ENCODE results near the gene FBXO30.

Gene FBXO30

DNA sequence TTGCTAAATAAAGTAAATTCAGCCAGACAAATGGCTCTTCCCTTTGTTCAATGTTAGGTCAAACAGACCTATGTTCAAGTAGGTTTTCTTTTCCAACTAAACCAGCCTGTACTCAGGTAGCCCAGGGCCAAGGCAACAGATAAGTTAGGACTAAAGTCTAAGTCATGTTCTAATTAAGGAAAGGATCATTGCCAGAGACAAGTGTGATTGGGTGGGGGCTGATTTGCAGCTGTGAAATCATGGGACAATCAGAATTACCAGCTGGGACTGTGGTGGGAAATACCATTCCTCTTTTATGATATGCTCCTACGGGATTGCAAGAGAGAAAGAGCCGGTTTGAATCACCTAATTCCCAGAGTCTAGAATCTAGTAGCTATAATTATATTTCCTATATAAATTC lies 4.2 kb upstream of the FBXO30 start:
- DNase-seq, result no peak

GRCh38 chr6:145816392-145816791 lies 1.8 kb upstream of the FBXO30 start:
- no peak for DNase-seq

- peak; percentile 3 for DNase-seq
These were observed 997 bp upstream of the FBXO30 start for GRCh38 chr6:145815309-145816274.

GRCh38 chr6:145814035-145814500 lies 527 bp downstream of the FBXO30 start:
- peak; percentile 19 for DNase-seq

DNA sequence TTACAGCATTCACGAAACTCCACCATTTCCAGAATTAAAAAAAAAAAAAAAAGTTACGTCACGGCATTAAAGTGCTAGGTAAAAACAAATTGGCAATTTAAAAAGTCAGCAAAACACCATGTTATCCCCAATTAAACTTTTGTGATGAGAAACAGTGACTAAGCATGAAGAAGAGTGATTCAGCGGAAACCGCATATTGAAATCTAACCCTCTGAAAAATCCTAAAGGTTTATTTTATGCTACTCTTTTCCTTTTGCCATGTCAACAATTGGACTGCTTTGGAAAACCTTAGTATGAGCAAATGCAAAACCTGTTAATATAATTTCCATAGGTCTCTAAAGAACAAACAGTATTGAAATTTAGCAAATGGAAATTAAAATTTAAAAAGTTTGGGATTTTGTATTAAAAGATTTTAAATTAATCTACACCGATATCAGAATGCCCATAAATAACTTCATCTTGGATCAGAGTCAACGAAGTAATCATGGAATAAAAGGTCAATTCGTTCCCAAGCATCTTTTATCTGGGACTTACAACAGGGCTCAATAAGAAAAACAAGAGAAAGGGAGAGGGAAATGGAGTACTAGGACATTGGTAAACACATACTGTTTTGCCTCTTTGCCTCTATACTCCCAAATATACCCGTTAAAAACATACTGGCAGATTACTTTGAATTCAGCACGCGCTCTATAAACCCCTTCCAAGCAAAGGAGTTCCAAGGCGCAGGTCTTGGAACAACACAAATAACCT lies 1.1 kb downstream of the FBXO30 start:
- no peak for DNase-seq

- no peak for DNase-seq
These were observed 2.9 kb downstream of the FBXO30 start for GRCh38 chr6:145811741-145812140.

DNA sequence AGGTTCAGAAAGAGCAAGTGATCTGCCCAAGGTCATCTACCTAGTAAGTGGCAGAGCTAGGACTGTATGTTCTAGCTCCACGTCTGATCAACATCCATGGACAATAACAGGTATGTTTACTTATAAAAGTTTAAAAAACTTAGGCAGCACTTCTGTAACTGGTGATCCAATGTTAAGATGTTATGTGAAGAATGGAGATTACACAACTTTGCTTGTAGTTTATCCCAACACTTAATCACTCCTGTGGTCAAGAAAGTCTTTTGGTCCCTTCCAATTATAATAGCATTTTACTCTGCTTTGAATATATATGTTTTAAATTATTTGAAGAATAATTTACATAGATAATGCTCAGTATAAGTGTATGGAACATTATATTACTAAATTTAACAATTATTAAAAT lies 4.8 kb downstream of the FBXO30 start:
- no peak for DNase-seq

DNA sequence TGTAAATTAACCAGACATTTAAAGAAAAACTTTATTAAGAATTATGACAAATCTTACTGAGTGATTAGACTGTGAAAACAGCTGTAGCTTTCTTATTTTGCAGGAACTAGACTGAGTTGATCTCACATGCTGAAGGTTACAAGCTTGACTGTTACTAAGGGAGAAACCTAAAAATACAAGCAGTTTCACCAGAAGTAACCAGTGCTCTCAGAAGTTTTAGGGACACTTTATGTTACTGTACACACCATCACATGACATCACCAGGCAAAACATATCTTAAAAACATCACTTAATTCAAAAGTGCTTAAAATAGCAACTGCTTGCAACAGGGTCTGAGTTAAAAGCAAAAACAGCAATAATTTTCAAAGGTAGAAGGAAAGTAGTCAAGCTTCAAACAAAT lies 5.4 kb downstream of the FBXO30 start:
- DNase-seq, result no peak

DNA sequence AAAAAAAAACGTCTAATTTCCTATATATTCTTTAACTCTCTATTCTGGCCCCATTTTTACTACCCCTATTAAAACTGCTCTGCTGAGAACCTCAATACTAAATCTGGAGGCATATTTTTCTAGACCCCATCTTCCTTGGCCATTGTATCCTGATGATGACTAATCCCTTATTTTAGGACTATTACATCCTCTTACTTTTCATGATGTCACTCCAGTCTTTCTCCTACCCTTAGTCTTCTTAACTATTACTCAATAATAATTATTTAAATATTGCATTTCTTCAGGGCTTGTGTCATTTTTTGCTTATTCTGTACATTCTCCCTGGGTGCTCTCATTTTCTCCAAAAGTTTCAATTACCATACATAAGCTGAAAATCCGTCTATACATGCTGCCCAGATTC lies 6.4 kb downstream of the FBXO30 start:
- no peak for DNase-seq

GRCh38 chr6:145802141-145802540 lies 12.5 kb downstream of the FBXO30 start:
- DNase-seq, result no peak

GRCh38 chr6:145801021-145801420 lies 13.6 kb downstream of the FBXO30 start:
- no peak for DNase-seq

DNA sequence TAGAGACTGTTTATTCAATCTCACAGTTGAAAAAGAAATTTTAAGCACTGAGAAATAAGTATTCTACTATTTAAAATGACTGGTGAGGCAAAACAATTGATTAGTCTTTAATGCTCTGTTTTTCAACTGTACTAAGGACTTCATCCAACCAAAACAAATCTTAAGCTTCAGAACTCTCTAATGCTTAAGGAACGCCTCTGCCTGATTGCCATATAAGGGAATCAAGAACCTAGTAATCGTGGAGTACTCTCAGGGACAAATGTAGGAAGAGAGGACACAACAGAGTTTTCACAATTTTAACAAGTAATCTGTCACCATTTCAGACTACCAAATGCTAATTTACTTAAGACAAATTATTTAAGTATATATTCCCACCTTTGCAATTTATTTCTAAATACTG lies 16.1 kb downstream of the FBXO30 start:
- no peak for DNase-seq

DNA sequence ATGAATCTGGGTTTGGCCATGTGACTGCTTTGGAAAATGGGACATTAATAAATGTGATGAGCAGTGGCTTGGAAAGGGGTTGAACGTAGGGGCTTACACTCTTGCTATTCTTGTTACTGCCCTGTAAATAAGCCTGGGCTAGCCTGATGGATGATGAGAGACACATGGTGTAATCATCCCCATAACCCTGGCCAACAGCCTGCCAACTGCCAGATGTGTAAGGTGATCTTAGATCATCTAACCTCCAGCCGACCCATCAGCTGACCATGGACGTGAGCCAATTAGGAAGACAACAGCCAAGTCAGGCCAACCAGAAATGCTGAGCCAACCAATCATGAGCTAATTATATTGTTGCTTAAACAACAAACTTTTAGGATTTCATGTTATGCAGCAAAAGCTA lies 25.2 kb downstream of the FBXO30 start:
- DNase-seq, result no peak

GRCh38 chr6:145787688-145788087 lies 26.9 kb downstream of the FBXO30 start:
- no peak for DNase-seq

GRCh38 chr6:145784683-145785082 lies 29.9 kb downstream of the FBXO30 start:
- DNase-seq, result no peak

DNA sequence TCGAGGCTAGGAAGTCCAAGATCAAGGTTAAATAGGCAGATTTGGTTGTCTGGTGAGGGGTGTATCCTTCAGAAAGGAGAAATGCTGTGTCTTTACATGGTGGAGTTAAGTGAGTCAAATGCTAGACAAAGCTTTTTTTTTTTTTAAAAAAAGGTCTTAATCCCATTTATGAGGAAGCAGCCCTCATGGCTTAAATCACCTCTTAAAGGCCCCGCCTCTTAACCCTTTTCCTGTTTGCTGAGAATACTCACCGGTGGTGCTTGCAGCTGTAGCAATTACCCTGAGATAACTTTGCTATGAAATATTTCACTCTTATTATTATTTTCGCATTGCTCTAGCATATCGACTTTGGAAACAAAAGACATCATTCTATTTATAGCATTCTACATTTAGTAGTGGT lies 30.8 kb downstream of the FBXO30 start:
- no peak for DNase-seq

DNA sequence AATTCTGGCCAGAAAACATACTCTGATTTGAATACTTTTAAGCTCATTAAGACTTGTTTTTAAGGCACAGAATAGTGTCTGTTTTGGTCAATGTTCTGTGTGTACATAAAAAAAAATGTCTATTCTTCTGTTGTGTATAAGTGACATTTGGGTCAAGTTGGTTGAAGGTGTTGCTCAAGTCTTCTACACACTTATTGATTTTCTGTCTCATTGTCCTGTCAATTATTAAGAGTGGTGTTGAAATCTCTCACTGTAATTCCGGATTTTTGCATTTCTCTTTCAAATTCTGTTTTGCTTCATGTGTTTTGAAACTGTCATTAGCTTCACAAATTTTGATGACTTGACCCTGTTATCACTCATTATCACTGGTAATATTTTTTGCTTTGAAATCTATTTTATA lies 41.7 kb downstream of the FBXO30 start:
- DNase-seq, result no peak

GRCh38 chr6:145765449-145765848 lies 49.1 kb downstream of the FBXO30 start:
- DNase-seq, result no peak

GRCh38 chr6:145763742-145764141 lies 50.9 kb downstream of the FBXO30 start:
- DNase-seq, result no peak

DNA sequence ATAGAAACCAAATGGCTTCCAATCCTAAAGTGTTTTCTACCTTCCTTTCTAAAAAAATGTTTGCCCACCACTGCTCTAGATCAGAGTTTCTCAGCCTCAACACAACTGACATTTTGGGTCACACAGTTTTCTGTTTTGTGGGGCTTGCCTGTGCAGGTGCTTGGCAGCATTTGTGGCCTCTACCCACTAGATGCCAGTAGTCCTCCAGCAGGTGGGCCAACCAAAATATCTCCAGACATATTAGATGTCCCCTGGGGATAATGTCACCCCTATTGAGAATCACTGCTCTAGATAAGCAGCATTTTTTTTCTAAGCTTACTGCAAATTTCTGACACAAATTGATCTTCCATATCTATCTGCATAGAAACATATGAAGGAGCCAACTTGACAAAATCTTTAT lies 53.0 kb downstream of the FBXO30 start:
- DNase-seq, result no peak

GRCh38 chr6:145758113-145758512 lies 56.5 kb downstream of the FBXO30 start:
- DNase-seq, result no peak

DNA sequence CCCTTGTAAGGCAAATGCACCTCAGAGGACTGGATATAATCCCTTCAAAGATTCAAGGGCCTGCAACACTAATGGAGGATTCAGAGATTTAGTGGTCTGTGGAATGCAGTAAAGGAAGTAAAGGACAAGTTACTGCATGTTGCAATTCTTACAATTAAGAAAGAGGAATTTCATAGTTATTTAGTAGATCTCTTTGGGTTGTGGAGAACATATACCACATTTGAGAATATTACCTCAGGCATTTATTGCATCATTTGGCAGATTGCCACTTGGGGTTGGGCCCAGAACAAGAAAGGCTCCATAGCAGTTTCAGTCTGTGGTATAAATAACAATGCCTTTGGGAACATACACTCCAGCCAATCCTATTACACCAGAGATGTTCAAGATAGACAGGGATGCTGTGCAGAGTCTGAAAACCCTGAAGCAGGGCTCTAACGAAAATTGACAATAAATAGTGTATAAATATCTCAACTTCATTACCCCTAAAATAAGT lies 58.4 kb downstream of the FBXO30 start:
- no peak for DNase-seq

- DNase-seq, result no peak
These were observed 58.9 kb downstream of the FBXO30 start for GRCh38 chr6:145755682-145756081.

GRCh38 chr6:145752638-145753037 lies 62.0 kb downstream of the FBXO30 start:
- no peak for DNase-seq
